ENCODE results near the gene TSPAN9.
A peak's percentile ranks its signal among the peaks of the same experiment; 100 is the strongest.

The TSPAN9 gene

GRCh38 chr12:3125674-3126073 lies 48.5 kb downstream of the TSPAN9 start:
- no peak overlapping the region for H4K8ac ChIP-seq (ENCODE audit: low read depth, low read length)
- H3K79me2 ChIP-seq (ENCODE audit: control insufficient read depth, insufficient read depth, low read length): no peaks in the 10 kb centered on the region
- H3K4me1 ChIP-seq (ENCODE audit: control insufficient read depth, low read depth, low read length): no peaks in the 10 kb centered on the region
- no peak overlapping the region for H2BK15ac ChIP-seq (replicated peaks; ENCODE audit: low read depth)
- no peak overlapping the region for H3K9ac ChIP-seq (ENCODE audit: low read length)
- no peak for DNase-seq
- H3K18ac ChIP-seq (ENCODE audit: low read length): no peak overlapping the region
- H3K36me3 ChIP-seq (ENCODE audit: control insufficient read depth, insufficient read depth, low read length): no peaks in the 10 kb centered on the region
- H3K56ac ChIP-seq (ENCODE audit: low read length): no peak overlapping the region
- H3K4me2 ChIP-seq (ENCODE audit: low read length): no peak overlapping the region
- no peak overlapping the region for H3K23ac ChIP-seq (ENCODE audit: low read length)
- no peaks in the 10 kb centered on the region for H3K27me3 ChIP-seq (ENCODE audit: insufficient read depth, low read length, poor library complexity)
- no peak overlapping the region for H3K27ac ChIP-seq (ENCODE audit: low read depth, low read length)
- H2AK5ac ChIP-seq (ENCODE audit: low read length): no peak overlapping the region
- H3K79me1 ChIP-seq (ENCODE audit: low read length): no peaks in the 10 kb centered on the region
- H3K4me3 ChIP-seq (ENCODE audit: low read length): no peak overlapping the region
- H3K4ac ChIP-seq (ENCODE audit: low read depth, low read length): no peak overlapping the region
- H2BK5ac ChIP-seq (ENCODE audit: low read length): no peak overlapping the region
- no CpG with 5 or more reads among the region's 5 CpGs for WGBS (ENCODE audit: extremely low coverage, insufficient coverage, low lambda C conversion rate)
- no peak overlapping the region for H2BK120ac ChIP-seq (ENCODE audit: low read depth, low read length)
- no peak overlapping the region for H4K5ac ChIP-seq (ENCODE audit: low read length)

- Histone ChIP-seq H3K79me1 (ENCODE audit: low read length) (no peaks in the 10 kb centered on the region), H2BK120ac (ENCODE audit: low read depth, low read length) (no peak overlapping the region), H2BK5ac (ENCODE audit: low read length) (no peak overlapping the region), H3K9ac (ENCODE audit: low read length) (no peak overlapping the region), H3K4me2 (ENCODE audit: low read length) (no peak overlapping the region), H3K27ac (ENCODE audit: low read depth, low read length) (no peak overlapping the region), H3K4ac (ENCODE audit: low read depth, low read length) (no peak overlapping the region), H2AK5ac (ENCODE audit: low read length) (no peak overlapping the region), H3K79me2 (ENCODE audit: control insufficient read depth, insufficient read depth, low read length) (no peaks in the 10 kb centered on the region), H4K8ac (ENCODE audit: low read depth, low read length) (no peak overlapping the region), H3K56ac (ENCODE audit: low read length) (no peak overlapping the region), H3K27me3 (ENCODE audit: insufficient read depth, low read length, poor library complexity) (no peaks in the 10 kb centered on the region), H3K4me1 (ENCODE audit: control insufficient read depth, low read depth, low read length) (peaks cover under 1% of the 10 kb centered on the region), H3K23ac (ENCODE audit: low read length) (no peak overlapping the region), H3K18ac (ENCODE audit: low read length) (no peak overlapping the region), H3K4me3 (ENCODE audit: low read length) (no peak overlapping the region), H3K36me3 (ENCODE audit: control insufficient read depth, insufficient read depth, low read length) (no peaks in the 10 kb centered on the region), H4K5ac (ENCODE audit: low read length) (no peak overlapping the region), H2BK15ac (replicated peaks; ENCODE audit: low read depth) (no peak overlapping the region)
- WGBS (ENCODE audit: extremely low coverage, insufficient coverage, low lambda C conversion rate): no CpG with 5 or more reads among the region's 10 CpGs
- no peak for DNase-seq
Observed at GRCh38 chr12:3127832-3128231, 50.7 kb downstream of the TSPAN9 start.

- Histone ChIP-seq H3K23ac (ENCODE audit: low read length) (no peak overlapping the region), H3K27ac (ENCODE audit: low read depth, low read length) (no peak overlapping the region), H3K4ac (ENCODE audit: low read depth, low read length) (no peak overlapping the region), H3K79me1 (ENCODE audit: low read length) (no peaks in the 10 kb centered on the region), H4K5ac (ENCODE audit: low read length) (no peak overlapping the region), H4K8ac (ENCODE audit: low read depth, low read length) (no peak overlapping the region), H3K56ac (ENCODE audit: low read length) (no peak overlapping the region), H3K36me3 (ENCODE audit: control insufficient read depth, insufficient read depth, low read length) (no peaks in the 10 kb centered on the region), H3K18ac (ENCODE audit: low read length) (no peak overlapping the region), H3K27me3 (ENCODE audit: insufficient read depth, low read length, poor library complexity) (no peaks in the 10 kb centered on the region), H2BK5ac (ENCODE audit: low read length) (no peak overlapping the region), H3K4me3 (ENCODE audit: low read length) (no peak overlapping the region), H3K4me2 (ENCODE audit: low read length) (no peak overlapping the region), H3K4me1 (ENCODE audit: control insufficient read depth, low read depth, low read length) (peaks cover 2% of the 10 kb centered on the region), H2AK5ac (ENCODE audit: low read length) (no peak overlapping the region), H3K79me2 (ENCODE audit: control insufficient read depth, insufficient read depth, low read length) (no peaks in the 10 kb centered on the region), H2BK120ac (ENCODE audit: low read depth, low read length) (no peak overlapping the region), H2BK15ac (replicated peaks; ENCODE audit: low read depth) (no peak overlapping the region), H3K9ac (ENCODE audit: low read length) (no peak overlapping the region)
- DNase-seq: no peak
- WGBS (ENCODE audit: extremely low coverage, insufficient coverage, low lambda C conversion rate): no CpG with 5 or more reads among the region's 6 CpGs
Observed at GRCh38 chr12:3128498-3129293, 51.5 kb downstream of the TSPAN9 start.

- no CpG with 5 or more reads among the region's 12 CpGs for WGBS (ENCODE audit: extremely low coverage, insufficient coverage, low lambda C conversion rate)
- DNase-seq: no peak
- Histone ChIP-seq H4K8ac (ENCODE audit: low read depth, low read length) (no peak overlapping the region), H3K4ac (ENCODE audit: low read depth, low read length) (no peak overlapping the region), H3K18ac (ENCODE audit: low read length) (no peak overlapping the region), H3K79me1 (ENCODE audit: low read length) (no peaks in the 10 kb centered on the region), H3K36me3 (ENCODE audit: control insufficient read depth, insufficient read depth, low read length) (no peaks in the 10 kb centered on the region), H3K23ac (ENCODE audit: low read length) (no peak overlapping the region), H2BK15ac (replicated peaks; ENCODE audit: low read depth) (no peak overlapping the region), H3K4me1 (ENCODE audit: control insufficient read depth, low read depth, low read length) (peaks cover 2% of the 10 kb centered on the region), H3K27ac (ENCODE audit: low read depth, low read length) (no peak overlapping the region), H2AK5ac (ENCODE audit: low read length) (no peak overlapping the region), H3K4me2 (ENCODE audit: low read length) (no peak overlapping the region), H2BK120ac (ENCODE audit: low read depth, low read length) (no peak overlapping the region), H3K9ac (ENCODE audit: low read length) (no peak overlapping the region), H3K79me2 (ENCODE audit: control insufficient read depth, insufficient read depth, low read length) (no peaks in the 10 kb centered on the region), H2BK5ac (ENCODE audit: low read length) (no peak overlapping the region), H3K4me3 (ENCODE audit: low read length) (no peak overlapping the region), H4K5ac (ENCODE audit: low read length) (no peak overlapping the region), H3K56ac (ENCODE audit: low read length) (no peak overlapping the region), H3K27me3 (ENCODE audit: insufficient read depth, low read length, poor library complexity) (no peaks in the 10 kb centered on the region)
Observed at GRCh38 chr12:3129301-3130056, 52.3 kb downstream of the TSPAN9 start.

- Histone ChIP-seq H2AK5ac (ENCODE audit: low read length) (no peak overlapping the region), H3K27me3 (ENCODE audit: insufficient read depth, low read length, poor library complexity) (no peaks in the 10 kb centered on the region), H3K23ac (ENCODE audit: low read length) (peak overlapping the region; percentile 80), H2BK5ac (ENCODE audit: low read length) (no peak overlapping the region), H2BK120ac (ENCODE audit: low read depth, low read length) (no peak overlapping the region), H3K36me3 (ENCODE audit: control insufficient read depth, insufficient read depth, low read length) (no peaks in the 10 kb centered on the region), H4K5ac (ENCODE audit: low read length) (no peak overlapping the region), H3K4me1 (ENCODE audit: control insufficient read depth, low read depth, low read length) (peaks cover 2% of the 10 kb centered on the region), H3K56ac (ENCODE audit: low read length) (no peak overlapping the region), H3K27ac (ENCODE audit: low read depth, low read length) (no peak overlapping the region), H3K79me1 (ENCODE audit: low read length) (no peaks in the 10 kb centered on the region), H3K4ac (ENCODE audit: low read depth, low read length) (no peak overlapping the region), H3K18ac (ENCODE audit: low read length) (no peak overlapping the region), H3K79me2 (ENCODE audit: control insufficient read depth, insufficient read depth, low read length) (no peaks in the 10 kb centered on the region), H2BK15ac (replicated peaks; ENCODE audit: low read depth) (no peak overlapping the region), H4K8ac (ENCODE audit: low read depth, low read length) (no peak overlapping the region), H3K9ac (ENCODE audit: low read length) (no peak overlapping the region), H3K4me2 (ENCODE audit: low read length) (no peak overlapping the region), H3K4me3 (ENCODE audit: low read length) (no peak overlapping the region)
- DNase-seq: no peak
- no CpG with 5 or more reads among the region's 24 CpGs for WGBS (ENCODE audit: extremely low coverage, insufficient coverage, low lambda C conversion rate)
Observed at GRCh38 chr12:3130057-3130830, 53.1 kb downstream of the TSPAN9 start.
